ENCODE measurements around the gene DLD.
"Not testable (repeated sequence)": the region's sequence is repeated elsewhere in the genome, so short reads cannot be mapped to it uniquely, and the experiment has no call there.

DLD gene, protein sequence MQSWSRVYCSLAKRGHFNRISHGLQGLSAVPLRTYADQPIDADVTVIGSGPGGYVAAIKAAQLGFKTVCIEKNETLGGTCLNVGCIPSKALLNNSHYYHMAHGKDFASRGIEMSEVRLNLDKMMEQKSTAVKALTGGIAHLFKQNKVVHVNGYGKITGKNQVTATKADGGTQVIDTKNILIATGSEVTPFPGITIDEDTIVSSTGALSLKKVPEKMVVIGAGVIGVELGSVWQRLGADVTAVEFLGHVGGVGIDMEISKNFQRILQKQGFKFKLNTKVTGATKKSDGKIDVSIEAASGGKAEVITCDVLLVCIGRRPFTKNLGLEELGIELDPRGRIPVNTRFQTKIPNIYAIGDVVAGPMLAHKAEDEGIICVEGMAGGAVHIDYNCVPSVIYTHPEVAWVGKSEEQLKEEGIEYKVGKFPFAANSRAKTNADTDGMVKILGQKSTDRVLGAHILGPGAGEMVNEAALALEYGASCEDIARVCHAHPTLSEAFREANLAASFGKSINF

DNA sequence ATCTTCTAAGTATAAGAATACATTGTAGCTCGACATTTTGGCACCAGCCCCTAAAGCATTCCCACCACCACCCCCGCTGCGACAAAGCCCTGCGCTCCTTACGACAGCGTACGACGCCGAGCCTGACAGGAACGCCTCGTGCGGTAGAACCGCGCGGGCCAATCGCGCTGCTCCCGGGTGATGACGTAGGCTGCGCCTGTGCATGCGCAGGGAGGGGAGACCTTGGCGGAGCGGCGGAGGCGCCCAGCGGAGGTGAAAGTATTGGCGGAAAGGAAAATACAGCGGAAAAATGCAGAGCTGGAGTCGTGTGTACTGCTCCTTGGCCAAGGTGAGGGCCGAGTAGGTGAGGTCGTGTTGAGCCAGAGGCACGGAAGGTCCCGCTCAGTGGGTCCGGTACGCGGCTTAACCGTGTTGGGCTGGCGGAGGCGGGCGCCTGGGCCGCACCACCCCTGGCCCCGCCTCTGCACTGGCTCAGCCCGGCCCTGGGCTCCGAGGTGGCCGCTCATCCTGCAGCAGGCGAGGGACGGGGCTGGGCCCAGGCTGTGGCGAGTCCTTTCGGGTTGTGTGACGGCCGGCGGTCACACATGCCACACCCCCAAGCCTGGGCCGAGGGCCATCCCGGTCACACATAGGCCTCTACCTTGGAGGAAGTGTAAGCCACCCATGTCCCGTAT is at the start of gene DLD:
DLD (plus strand) TSS at position 222 of the 674 bp plus-strand sequence; CDS start at position 290, 68 bp downstream.
- DNase-seq = peak; percentile 82

DNA sequence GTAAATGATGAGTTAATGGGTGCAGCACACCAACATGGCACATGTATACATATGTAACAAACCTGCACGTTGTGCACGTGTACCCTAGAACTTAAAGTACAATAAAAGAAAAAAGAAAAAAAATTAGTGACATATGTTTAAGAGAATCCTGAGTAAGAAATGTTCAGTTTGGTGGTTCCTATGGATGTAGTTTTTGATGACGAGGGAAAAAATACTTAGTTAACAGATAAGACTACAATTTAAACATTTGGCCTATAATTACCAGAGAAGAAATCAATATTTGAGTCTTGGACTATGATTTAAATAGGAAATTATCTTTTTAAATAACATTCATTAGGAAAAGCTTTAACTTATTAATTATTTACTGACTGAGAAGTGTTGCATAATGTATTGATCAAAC is 48.8 kb upstream of the DLD start:
- no peak for DNase-seq

DNA sequence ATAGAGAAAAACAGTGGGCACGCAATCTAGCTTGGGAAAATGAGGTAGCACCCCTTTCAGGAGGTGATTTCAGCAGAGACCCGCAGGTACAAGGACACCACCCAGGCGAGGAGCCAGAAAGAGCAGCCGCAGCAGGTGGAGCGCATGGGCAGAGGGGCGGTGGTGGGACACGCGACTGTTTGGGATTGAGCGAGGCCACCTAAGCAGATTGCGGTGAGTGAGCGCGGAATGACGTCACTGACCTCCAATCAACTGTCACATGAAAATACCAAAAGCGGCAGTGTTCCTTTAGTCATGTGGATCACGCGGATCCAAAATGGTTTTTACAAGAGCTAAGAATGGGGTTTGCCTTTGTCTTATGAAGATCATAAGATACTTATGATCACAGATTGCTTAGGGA is 47.8 kb upstream of the DLD start:
- no peak for DNase-seq

DNA sequence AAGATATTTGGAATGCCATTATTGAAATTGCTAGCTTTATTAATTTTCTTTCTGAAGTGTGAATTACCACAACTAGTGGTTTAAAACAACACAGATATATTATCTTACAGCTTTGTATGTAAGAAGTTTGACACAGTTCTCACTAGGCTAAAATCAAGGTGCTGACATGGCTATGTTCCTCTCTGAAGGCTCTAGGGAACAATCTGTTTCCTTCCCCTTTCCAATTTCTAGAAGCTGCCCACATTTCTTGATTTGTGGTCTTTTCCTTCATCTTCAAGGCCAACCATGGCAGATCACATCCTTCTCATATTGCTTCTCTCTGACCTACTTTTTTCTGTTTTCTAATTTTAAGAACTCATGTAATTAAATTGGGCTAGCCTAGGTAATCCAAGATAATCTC is 44.7 kb upstream of the DLD start:
- no peak for DNase-seq

DNA sequence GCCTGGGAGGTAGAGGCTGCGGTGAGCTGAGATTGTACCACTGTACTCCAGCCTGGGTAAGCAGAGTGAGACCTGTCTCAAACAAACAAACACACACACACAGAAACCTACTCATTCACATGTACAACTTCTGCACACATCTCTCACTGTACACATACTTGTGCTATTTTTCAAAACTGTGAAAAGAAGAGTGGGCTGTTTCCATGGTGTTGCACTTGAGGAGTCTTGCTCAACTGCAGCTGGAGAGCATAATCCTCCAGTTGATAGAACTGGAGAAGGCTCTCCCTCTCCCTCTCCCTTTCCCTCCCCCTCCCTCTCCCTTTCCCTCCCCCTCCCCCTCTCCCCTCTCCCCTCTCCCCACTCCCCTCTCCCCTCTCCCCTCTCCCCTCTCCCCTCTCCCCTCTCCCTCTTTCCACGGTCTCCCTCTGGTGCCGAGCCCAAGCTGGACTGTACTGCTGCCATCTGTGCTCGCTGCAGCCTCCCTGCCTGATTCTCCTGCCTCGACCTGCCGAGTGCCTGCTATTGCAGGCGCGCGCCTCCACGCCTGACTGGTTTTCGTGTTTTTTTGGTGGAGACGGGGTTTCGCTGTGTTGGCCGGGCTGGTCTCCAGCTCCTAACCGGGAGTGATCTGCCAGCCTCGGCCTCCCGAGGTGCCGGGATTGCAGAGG is 43.7 kb upstream of the DLD start:
- DNase-seq = no peak

DNA sequence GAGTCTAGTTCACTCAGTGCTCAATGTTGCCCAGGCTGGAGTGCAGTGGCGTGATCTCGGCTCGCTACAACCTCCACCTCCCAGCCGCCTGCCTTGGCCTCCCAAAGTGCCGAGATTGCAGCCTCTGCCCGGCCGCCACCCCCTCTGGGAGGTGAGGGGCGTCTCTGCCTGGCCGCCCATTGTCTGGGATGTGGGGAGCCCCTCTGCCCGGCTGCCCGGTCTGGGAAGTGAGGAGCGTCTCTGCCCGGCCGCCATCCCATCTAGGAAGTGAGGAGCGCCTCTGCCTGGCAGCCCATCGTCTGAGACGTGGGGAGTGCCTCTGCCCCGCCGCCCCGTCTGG is 43.2 kb upstream of the DLD start:
- DNase-seq = not testable (repeated sequence)

DNA sequence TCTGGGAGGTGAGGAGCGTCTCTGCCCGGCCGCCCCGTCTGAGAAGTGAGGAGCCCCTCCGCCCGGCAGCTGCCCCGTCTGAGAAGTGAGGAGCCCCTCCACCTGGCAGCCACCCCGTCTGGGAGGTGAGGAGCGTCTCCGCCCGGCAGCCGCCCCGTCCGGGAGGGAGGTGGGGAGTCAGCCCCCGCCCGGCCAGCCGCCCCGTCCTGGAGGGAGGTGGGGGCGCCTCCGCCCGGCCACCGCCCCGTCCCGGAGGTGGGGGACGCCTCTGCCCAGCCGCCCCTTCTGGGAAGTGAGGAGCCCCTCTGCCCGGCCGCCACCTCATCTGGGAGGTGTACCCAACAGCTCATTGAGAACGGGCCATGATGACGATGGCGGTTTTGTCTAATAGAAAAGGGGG is 42.8 kb upstream of the DLD start:
- not testable (repeated sequence) for DNase-seq

DNA sequence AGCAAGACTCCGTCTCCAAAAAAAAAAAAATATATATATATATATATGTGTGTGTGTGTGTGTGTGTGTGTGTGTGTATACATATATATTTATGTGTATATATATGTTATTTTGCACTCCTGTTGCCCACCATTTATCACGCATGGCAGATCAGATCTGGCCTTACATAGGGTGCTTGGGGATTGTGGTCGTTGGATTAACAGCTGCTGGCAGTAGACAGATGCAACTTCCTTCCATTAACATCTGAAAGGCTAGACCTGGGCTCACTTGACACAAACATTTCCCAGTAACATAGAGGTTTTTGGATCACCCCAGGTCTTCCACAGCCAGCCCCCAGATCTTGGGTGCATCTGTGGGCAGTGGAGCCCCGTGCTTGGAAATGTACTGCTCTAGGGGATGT is 40.8 kb upstream of the DLD start:
- no peak for DNase-seq

DNA sequence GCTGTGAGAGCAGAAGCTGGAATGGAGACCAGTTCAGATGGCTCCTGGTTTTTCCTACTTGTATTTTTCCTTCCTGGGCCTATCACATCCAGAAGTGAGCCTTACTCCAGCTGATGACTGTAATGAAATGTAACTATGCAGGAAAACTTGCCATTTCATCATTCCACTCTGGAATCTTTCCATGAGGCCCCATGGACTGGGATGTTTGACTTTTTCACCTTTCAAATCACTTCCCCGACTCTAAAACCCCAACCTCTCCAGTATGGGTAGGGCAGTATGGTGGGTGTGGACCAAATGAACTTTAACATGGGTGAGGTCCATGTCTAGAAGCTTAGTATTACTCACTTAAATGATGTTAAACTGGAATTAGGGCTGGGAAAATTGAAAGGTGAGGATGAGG is 40.3 kb upstream of the DLD start:
- DNase-seq = no peak

DNA sequence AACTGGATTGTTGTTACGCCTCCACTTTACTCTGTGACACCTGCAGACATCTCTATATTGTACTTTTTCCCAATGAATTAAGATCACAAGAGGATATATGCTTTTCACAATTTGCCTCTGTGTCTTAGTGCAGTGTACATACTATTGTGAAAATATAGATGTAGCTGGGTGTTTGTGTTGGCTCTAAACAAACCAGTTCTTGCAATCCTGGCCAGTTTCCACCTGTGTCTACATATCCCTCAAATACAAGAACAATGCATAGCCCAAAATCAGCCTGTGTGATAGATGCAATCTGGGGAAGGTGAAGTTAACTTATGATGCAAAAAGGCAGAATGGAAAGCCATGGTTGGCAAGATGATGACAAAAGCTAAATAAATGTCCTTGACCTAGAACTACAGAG is 36.5 kb upstream of the DLD start:
- no peak for DNase-seq

DNA sequence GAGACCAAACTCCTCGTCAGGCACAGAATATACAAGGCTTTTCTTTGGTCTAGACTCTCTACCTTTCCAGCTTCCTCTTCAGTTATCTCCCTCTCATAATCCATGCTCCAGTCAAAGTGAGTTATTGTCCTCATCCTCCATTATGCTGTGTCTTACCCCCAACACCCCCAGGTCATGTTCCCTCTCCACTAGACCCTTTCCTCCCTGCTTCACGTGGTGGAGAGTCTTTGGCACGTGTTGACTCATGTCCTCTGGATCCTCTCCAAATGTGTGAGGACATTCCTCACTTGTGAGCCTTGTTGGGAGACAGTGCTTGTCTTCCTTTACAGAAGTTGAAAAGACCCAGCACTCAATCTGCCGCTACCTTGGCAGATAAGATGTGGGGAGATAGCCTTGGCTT is 36.0 kb upstream of the DLD start:
- no peak for DNase-seq

DNA sequence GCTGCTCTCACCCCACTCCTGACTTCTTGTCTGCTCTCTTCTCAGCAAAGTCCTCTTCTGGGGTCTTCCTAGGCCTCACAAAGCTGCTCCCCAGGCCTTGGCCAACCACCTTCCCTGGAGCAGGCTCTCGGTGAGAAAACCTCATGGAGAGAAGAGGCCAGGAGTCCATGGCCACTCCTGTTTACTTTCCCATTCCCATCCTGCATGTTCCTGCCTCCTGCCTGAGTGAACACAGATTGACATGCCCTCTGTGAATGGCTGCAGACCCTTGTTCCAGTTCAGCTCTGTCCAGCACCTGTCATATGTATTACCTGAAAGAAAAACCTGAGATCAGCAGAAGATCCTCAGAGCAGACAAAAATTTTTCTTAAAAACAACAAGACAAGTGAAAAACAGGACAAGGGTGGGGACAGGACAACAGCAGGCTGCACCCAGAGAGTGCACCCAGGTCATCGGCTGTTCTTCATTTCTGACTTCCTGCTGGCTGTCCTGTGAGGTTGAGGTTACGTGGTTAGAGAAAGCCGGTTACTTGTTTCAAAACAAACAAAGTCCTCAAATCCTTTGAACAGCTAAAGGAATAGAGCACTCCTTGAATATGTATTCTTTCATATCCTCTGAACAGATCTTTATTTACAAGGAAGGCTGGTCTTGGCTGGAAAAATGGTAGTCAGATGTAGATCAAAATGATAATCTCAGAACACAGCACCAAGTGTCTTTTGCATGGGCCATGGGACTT is 34.0 kb upstream of the DLD start:
- no peak for DNase-seq

DNA sequence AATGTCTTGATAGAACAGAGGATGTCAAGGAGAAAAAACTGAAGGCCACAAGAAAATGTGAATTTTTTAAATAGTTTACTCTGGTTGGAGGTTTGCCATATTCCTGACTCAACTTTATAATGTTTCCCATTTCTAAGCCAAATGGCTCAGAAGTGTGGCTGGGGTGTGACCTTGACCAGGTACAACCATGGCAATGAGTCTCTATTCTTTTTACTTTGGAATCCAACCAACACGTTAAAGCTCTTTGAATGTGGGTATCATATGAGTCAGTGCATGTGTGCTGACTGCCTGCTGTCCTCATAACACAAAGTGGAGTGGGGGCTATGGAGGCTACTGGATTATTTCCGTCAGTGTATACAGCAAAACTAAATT is 33.5 kb upstream of the DLD start:
- DNase-seq = no peak

DNA sequence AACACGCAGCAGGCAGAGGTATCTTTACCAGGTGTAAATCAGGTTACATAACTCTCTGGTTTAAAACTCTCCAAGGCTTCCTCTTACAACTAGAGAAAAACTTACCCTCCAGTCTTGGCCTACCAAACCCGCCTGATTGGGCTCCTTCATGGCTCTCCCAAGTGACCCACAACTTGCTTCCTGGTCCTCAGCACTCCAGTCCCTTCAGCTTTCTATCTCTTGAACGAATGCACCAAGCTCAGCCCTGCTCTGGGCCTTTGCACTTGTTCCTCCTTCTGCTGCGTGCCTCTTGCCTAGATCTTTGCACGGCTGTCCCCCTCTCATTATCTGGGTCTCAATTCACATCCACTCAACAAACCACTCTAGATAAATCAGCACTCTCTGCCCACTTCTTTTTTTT is 32.7 kb upstream of the DLD start:
- DNase-seq = no peak

DNA sequence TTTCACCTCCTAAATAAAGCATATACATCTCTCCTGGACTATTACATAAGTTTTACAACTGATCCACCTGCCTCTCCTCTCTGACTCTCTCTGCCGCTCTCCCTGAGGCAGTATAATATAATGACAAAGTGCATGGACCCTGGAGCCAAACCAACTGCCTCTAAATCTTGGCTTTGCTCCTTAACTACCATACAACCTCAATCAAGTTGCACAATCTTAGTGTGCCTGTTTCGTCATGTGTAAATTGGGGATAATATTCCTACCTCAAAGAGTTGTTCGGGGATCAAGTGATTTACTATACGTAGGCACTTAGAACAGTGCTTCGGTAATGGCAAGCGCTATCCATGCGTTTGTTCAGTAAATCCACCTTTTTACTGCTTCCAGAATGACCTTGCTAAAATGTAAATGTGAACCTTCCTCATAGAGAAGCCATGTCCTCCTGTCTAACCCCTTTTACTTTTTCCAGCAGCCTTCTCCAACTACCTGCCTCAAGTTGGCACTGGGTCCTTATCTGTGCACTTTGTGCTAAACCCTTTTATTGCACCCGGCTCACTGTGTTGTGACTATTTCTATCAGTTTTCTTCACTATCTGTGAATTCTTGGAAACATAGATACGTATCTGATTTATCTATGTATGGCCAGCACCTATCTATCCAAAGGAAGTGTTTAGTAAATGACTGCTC is 30.6 kb upstream of the DLD start:
- no peak for DNase-seq

DNA sequence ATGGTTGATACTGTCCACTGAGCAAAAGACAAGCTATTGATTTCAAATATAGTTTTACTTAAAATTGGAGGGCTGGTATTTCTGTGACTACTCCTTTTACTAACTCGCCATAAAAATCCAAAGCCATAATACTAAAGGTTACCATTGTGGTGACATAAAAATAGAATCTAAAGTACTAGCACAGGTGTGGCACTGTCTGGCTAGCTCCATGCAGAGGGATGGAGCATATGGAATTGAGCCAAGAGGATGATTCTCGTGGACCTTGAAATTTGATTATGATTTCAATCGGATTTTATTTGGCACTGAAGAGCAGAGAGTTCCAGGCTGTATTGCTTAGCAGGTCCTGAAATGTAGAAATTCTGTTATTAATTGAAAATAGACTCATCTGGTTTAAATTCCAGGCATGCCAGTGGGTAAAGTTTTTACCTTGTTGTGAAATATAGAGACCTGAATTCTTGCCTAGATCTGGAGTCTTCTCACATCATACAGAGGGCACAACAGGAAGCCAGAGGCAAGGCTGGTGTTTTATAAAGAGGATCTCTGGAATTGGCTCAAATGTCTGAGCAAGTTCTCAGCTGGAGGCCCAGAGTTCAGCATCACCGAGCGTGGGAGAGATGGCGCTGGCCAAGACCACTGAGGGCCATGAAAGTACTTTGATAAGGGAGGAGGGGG is 29.9 kb upstream of the DLD start:
- DNase-seq = no peak

DNA sequence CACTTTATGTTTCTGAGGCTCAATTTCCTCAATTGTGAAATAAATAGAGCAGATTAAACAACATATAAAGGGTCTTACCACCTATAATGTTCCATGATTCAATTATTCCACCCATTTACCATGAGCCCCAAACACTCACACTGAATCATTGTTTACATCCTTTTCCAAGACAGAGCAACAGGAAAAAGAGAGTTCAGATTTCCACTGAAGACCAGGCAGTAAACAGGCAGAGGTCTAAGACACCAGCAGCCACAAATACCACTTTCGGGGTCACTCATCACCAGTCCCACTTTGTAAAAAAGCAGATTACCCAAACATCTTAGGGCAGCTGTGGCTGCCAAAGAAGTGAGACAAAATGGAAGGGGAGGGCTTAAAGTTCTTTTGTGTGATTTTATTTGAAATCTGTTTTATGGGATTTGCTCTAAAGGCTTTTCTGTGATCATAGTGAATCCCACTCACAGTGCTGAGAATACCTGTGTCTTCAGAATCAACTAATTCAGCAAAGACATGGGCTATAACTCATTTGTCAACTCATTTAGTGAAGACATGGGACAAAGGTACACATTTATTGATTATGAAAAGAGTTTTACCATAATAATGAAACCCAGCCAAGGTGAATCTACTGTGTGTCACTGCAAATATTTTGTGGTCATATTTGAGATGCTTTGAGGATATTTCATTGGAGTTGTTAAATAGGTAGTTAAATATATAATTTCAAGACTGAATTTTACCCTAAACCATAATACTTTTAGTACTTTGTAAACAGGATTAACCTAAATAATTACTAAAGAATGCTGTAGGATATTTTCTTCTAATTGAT is 24.8 kb upstream of the DLD start:
- DNase-seq = no peak

DNA sequence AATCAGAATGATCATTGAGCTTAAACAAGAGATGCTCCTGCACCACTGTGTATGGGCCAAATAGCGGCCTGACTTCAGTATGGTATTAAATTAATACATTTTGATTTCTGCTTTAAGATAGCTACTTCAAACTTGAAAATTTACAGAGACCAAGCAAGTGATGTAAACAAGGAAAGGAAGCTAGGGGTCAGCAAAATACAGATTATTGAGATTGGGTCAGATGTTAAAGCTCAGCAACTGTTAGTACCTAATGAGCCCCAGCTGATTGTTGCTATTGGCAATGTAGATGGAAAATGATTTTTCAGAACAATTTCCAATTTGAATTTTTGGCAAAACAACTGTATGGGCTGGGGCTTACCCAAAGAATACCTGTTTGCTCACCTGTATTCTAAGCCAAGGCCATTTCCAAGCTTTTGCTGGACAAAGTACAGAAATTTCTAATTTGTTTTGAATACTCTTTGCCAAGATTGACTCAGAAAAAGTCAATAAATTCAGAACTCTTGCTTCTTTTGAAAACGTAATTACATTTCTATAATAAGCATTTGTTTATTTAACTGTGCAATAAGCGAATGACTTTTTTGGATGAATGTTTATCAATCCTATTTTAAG is 23.0 kb upstream of the DLD start:
- no peak for DNase-seq

DNA sequence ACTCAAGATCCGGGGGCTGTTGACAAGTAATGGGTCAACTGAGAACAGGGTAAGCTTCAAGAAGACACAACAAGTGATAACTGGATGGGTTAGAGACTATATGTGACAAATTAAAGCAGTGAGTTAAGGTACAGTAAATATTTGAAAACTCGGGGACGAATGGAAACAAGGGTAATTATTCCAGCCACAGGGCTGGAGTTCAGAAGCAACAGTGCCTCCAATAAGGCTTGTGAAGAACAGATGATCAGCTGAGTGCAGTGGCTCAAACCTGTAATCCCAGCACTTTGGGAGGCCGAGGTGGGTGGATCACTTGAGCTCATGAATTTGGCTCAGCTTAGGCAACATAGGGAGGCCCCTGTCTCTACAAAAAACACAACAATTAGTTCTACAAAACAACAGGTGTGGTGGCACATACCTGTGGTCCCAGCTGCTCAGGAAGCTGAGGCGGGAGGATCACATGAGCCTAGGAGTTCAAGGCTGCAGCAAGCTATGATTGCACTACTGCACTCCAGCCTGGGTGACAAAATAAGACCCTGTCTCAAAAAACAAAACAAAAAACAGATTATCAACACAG is 20.5 kb upstream of the DLD start:
- DNase-seq = no peak

DNA sequence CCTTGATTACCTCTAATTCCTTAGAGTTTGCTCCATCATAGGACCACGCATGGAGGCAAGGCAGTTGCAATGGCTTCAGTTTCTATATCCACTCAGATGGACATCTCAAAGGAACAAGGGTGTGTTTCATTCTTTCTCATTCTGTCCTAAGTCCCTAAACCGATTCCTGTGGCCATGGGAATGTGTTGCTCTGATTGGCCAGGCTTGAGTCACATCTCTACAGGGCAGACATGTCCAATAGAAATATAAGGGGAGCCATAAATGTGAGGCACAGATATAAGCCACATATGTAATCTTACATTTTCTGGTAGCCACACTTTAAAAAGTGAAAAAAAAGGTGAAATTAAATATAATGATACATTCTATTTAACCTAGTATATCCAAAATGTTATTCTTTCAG is 16.9 kb upstream of the DLD start:
- no peak for DNase-seq

All from NCI-H1048 (cell line).